ENCODE measurements around the gene PRSS3. TPM values are rescaled to one million over a fixed set of nuclear protein-coding genes. Genes with fewer than 3 reads are reported as not detected.
"Not testable (repeated sequence)": the region's sequence is repeated elsewhere in the genome, so short reads cannot be mapped to it uniquely, and the experiment has no call there.

Gene PRSS3
- total RNA-seq, 2 donors from 2014 or later: not detected

DNA sequence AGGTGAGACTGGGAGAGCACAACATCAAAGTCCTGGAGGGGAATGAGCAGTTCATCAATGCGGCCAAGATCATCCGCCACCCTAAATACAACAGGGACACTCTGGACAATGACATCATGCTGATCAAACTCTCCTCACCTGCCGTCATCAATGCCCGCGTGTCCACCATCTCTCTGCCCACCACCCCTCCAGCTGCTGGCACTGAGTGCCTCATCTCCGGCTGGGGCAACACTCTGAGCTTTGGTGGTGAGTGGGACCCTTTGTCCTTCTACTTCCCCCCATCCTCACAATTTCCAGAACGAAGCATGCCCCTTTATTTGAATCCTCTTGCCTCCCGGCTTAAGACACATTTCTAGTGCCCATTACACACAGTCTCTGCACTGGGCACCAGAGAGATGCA, 2.5 kb downstream of the PRSS3 start:
- Mint-ChIP-seq H3K9me3 (no peaks in the 10 kb centered on the region), H3K4me3 (no peak overlapping the region), H3K4me1 (no peaks in the 10 kb centered on the region), H3K27me3 (peaks cover 25% of the 10 kb centered on the region), H3K36me3 (ENCODE audit: low read depth) (no peaks in the 10 kb centered on the region), H3K27ac (no peak overlapping the region)
- ATAC-seq (replicated peaks): no peak

DNA sequence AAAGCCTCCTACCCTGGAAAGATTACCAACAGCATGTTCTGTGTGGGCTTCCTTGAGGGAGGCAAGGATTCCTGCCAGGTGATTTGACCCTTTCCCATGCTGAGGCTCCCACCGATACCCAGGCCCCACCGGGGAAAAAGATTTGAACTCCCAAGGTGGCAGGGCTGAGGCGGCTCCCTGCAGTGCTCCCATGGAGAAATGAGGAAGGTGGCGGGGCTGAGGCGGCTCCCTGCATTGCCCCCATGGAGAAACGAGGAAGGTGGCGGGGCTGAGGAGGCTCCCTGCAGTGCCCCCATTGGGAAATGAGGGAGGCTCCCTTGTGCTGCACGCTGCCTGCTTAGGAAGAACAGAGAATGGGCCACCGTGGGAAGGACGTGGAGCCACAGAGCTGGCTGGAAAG, 3.2 kb downstream of the PRSS3 start:
- H3K4me1 Mint-ChIP-seq: no peaks in the 10 kb centered on the region
- no peak overlapping the region for H3K27ac Mint-ChIP-seq
- H3K27me3 Mint-ChIP-seq: peaks cover 28% of the 10 kb centered on the region
- no peaks in the 10 kb centered on the region for H3K36me3 Mint-ChIP-seq (ENCODE audit: low read depth)
- no peak for ATAC-seq (replicated peaks)
- H3K9me3 Mint-ChIP-seq: no peaks in the 10 kb centered on the region
- H3K4me3 Mint-ChIP-seq: no peak overlapping the region

DNA sequence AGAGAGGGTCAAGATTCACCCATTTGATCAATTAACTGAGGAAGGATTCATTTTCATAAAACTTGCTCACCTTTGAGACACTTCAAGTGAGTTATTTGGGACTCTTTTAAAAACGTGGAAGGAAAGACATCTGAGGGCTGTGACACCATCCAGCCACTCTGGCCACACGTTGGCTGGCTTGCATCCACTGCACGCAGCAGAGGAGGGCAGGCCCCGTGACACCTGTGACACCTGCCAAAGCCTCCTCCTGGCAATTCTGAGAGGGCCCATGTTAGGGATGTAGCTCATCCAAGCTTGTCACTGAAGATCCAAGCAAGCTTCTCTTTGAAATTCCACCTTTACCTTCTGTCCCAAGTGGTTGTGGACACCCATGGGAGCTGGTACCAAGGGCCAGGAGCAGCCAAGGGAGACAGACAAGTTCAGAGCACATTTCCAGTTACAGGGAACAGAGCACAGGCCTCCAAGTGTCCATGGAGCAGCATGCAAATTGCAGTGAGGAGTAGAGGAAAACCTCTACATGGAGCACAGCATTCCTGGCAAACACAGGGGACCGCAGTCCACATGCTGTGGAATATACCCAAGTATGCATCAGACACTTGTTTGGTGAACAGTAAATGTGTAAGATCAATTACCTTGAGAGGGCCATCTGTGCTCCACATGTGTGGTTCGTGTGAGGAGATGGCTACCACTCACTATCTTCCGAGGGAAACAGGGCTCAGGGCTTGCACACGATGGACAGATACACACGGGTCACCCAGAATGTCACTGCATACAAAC, 4.8 kb downstream of the PRSS3 start:
- Mint-ChIP-seq H3K4me3 (no peak overlapping the region), H3K4me1 (no peaks in the 10 kb centered on the region), H3K36me3 (ENCODE audit: low read depth) (no peaks in the 10 kb centered on the region), H3K9me3 (no peaks in the 10 kb centered on the region), H3K27me3 (peaks cover 22% of the 10 kb centered on the region), H3K27ac (no peak overlapping the region)
- no peak for ATAC-seq (replicated peaks)

DNA sequence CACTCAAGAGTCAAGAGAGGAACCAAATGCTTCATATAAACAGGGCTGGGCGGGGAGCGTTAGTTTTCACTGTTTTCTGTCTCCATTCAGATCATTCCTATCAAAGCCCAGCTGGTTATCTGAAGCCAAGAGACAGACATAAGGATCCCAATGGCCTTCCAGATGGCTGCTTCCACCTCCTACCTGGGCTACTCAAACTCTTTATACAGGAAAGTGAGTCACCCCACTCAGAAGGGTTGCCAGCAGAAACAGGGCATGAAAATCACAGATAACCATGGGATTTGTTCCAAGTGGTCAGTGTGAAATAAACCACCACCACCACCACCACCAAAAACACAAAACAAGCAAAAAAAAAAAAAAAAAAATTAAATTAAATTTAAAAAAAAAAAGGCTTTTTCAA, 5.5 kb downstream of the PRSS3 start:
- ATAC-seq (replicated peaks): no peak
- Mint-ChIP-seq H3K27me3 (peaks cover 22% of the 10 kb centered on the region), H3K4me3 (no peak overlapping the region), H3K27ac (no peak overlapping the region), H3K9me3 (no peaks in the 10 kb centered on the region), H3K36me3 (ENCODE audit: low read depth) (no peaks in the 10 kb centered on the region), H3K4me1 (no peaks in the 10 kb centered on the region)

DNA sequence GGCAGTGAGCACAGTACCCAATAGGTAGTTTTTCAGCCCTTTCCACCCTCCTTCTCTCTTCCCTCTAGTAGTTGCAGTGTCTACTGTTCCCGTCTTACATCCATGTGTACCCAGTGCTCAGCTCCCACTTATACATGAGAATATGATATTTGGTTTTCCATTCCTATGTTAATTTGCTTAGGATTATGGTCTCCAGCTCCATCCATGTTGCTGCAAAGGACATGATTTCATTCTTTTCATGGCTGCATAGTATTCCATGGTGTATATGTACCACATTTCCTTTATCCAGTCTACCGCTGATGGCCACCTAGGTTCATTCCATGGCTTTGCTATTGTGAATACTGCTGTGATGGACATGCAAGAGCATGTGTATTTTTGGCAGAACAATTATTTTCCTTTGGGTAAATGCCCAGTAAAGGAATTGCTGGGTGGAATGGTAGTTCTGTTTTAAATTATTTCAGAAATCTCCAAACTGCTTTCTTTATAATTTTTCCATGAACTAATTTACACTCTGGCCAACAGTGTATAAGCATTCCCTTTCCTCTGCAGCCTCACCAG, 6.7 kb downstream of the PRSS3 start:
- H3K27ac Mint-ChIP-seq; H3K36me3 Mint-ChIP-seq (ENCODE audit: low read depth); H3K4me1 Mint-ChIP-seq; ATAC-seq (replicated peaks); H3K9me3 Mint-ChIP-seq; H3K4me3 Mint-ChIP-seq: not testable (repeated sequence)
- peaks cover 22% of the 10 kb centered on the region for H3K27me3 Mint-ChIP-seq

DNA sequence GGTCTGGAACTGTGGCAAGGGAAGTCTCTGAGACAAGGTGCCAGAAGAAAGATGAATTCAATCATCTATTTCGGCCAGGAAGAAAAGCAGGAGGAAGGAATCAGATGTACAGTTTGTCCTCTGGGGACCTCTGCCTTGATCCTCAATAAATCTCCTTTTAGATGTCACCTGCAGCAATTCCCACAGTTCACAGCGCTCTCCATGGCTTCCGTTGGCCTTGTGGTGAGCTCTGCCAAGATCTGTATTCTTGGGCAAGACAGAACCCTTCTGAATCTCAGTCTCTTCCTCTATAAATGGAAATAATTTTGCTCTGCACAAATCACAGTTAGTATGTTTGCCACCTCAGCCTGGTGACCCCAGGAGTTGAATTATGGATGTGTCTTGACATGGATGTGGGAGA, 8.8 kb downstream of the PRSS3 start:
- H3K4me3 Mint-ChIP-seq; H3K27ac Mint-ChIP-seq; ATAC-seq (replicated peaks); H3K9me3 Mint-ChIP-seq; H3K36me3 Mint-ChIP-seq (ENCODE audit: low read depth); H3K27me3 Mint-ChIP-seq; H3K4me1 Mint-ChIP-seq: not testable (repeated sequence)

DNA sequence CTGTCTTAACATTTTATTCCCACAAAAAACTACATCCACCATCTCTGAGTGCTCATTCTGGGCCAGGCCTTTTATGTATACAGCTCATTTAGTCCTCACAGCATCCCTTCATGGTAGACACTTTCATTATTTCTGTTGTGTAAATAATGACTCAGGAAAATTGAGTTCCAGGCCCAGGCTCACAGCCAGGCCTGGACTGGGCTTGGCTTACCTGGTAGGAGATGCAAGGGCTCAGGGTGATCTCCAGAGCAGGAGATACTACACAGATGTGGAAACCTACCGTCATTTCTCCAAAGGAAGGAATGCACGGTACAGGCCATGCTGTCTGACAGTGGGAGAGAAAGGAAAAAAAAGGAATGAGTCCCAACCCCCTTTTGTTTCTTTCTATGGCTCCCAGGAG, 11.8 kb downstream of the PRSS3 start:
- H3K4me3 Mint-ChIP-seq; H3K27ac Mint-ChIP-seq; H3K27me3 Mint-ChIP-seq; H3K9me3 Mint-ChIP-seq; H3K4me1 Mint-ChIP-seq; ATAC-seq (replicated peaks); H3K36me3 Mint-ChIP-seq (ENCODE audit: low read depth): not testable (repeated sequence)

DNA sequence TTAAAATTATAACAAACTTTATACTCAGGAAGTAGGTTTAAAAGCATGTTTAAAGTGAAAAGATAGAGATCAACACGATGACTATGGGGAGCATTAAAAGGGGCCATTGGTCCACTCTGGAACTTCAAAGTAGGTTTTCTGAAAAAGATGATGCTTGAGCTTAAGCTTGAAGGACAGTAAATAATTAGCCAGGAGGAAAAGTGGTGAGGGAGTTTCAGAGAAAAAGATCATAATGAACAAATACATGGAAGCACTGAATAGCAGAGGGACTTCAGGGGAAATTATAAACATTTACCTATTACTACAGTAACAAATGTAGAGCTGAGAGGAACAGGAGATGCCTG, 13.6 kb downstream of the PRSS3 start:
- not testable (repeated sequence) for H3K27me3 Mint-ChIP-seq; H3K4me1 Mint-ChIP-seq; H3K27ac Mint-ChIP-seq; ATAC-seq (replicated peaks); H3K36me3 Mint-ChIP-seq (ENCODE audit: low read depth); H3K9me3 Mint-ChIP-seq; H3K4me3 Mint-ChIP-seq

DNA sequence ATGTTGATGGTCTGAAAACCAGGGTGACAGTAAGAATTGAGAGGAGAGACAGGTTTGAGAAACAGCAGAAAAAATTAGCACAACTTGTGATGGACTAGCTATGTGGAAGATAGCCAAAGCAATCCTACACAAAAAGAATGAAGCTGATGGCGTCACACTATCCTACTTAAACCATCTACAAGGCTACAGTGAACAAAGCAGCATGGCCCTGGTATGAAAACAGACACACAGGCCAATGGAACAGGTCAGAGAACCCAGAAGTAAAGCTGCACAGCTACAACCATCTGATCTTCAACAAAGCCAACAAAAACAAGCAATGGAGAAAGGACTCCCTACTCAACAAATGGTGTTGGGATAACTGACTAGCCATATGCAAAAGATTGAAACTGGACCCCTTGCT, 14.1 kb downstream of the PRSS3 start:
- Mint-ChIP-seq H3K4me3 (no peak overlapping the region), H3K36me3 (ENCODE audit: low read depth) (no peaks in the 10 kb centered on the region), H3K27me3 (no peaks in the 10 kb centered on the region), H3K4me1 (peaks cover 3% of the 10 kb centered on the region), H3K9me3 (no peaks in the 10 kb centered on the region), H3K27ac (no peak overlapping the region)
- no peak for ATAC-seq (replicated peaks)

DNA sequence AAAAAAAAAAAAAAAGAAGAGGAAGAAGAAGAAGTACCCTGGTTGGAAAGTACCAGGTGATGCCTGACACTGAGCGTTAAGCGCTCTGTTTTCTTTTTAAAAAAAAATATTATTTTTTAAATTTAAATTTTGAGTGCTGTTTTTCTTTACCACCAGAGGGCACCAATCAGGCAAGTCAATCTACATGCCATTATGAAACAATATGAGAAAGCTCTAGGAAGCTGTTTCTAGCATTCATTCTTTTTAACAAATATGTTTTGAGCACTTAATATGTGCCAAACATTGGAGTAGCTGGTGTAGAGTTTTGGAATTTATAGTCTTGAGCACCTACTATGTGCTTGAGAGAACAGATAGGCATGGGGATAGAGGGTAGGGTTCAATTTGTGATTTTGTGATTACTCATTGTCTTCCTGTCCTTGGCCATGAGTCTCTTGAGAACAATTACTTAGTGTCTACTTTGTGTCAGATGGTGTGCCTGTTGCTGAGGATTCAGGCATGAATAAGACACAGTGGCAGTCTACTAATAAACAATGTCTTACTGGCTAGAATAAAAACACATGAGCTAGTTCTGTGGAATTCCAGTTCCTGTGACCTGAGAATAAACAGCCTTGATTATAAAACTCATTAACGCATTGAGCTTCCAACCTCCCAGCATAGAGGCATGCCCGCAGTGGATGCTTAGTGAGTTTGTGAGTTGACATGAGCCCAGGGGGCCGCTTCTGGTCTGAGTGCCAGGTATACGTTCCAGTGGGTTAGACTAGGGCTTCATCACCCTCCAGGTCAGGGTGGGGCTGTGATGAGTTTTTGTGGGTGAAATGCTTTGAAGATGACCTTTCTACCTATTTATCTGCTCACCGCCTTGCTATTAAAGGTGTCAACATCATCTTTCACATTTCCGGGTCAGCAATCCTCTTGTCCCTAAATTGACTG, 18.6 kb downstream of the PRSS3 start:
- ATAC-seq (replicated peaks): peak; percentile 18
- peak overlapping the region; percentile 81 for H3K4me3 Mint-ChIP-seq
- H3K27me3 Mint-ChIP-seq: no peaks in the 10 kb centered on the region
- peak overlapping the region; percentile 96 for H3K27ac Mint-ChIP-seq
- no peaks in the 10 kb centered on the region for H3K9me3 Mint-ChIP-seq
- peaks cover 14% of the 10 kb centered on the region for H3K36me3 Mint-ChIP-seq (ENCODE audit: low read depth)
- peaks cover 8% of the 10 kb centered on the region for H3K4me1 Mint-ChIP-seq

DNA sequence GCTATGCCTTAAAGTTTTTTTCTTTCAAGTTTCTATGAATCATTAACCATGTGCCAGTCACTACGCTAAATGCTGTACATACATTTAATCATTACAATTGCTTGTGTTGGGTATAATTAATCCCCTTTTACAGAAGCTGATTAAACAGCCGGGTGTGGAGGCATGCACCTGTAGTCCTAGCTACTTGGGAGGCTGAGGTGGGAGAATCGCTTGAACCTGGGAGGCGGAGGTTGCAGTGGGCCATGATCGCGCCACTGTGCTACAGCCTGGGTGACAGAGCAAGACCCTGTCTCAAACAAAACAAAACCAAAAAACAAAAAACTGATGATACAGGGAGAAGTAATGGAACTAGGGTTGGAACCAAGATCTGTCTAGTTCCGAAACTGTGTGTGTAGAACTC, 20.4 kb downstream of the PRSS3 start:
- peaks cover 32% of the 10 kb centered on the region for H3K36me3 Mint-ChIP-seq (ENCODE audit: low read depth)
- peak overlapping the region; percentile 81 for H3K4me3 Mint-ChIP-seq
- no peak for ATAC-seq (replicated peaks)
- peak overlapping the region; percentile 96 for H3K27ac Mint-ChIP-seq
- H3K4me1 Mint-ChIP-seq: peaks cover 18% of the 10 kb centered on the region
- H3K9me3 Mint-ChIP-seq: no peaks in the 10 kb centered on the region
- H3K27me3 Mint-ChIP-seq: no peaks in the 10 kb centered on the region

DNA sequence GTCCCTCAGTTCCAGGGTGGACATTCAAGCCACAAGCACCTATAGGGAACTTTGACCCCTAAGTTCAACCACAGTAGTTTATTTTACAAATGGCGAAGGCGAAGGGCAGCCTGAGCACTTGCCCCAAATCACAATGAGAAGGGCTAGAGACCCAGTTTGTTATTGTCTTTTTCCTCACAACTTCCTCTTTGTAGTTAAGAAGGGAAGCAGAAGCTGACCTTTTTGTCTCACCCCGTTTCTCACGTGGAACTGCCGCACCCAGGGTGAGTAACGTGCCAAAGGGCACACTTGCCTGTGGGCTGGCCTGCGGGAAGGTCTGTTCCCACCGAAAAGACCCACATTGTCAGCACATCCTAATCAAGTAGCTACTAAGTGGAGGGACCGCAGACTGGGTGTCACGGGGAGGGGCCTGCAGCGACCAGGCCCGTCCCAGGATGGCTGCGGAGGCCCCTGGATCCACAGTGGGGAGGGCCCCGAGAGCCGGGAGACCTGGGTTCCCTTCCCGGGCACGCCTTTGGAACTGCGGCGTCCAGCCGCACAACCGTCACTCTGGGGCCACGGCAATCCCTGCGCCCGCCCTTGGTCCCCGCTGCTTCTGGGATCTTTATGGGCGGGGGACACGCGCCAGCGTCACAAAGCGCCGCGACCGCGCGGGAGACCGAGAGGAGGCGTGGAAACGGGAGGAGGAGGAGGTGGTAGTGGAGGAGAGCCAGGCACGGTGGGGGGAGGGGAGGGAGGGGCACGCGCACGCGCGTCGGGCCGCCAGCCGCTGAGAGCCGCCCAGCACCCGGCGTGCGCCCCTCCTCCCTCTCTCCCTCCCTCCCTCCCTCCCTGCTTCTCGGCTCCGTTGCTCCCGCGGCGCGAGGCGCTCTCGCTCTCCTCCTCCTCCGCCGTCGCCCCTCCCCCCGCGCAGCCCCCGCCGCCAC, 21.2 kb downstream of the PRSS3 start, which contains the start of gene UBE2R2:
Gene UBE2R2 (plus strand): TSS at position 834 of the 926 bp plus-strand sequence. CDS start 598 bp downstream, outside the sequence.
- peak within 1 kb of the TSS; percentile 97 for H3K27ac Mint-ChIP-seq
- peaks cover 39% of the 10 kb centered on the region for H3K36me3 Mint-ChIP-seq (ENCODE audit: low read depth)
- H3K27me3 Mint-ChIP-seq: no peaks in the 10 kb centered on the region
- peak within 1 kb of the TSS; percentile 99 for H3K4me3 Mint-ChIP-seq
- peak; percentile 82 for ATAC-seq (replicated peaks)
- no peaks in the 10 kb centered on the region for H3K9me3 Mint-ChIP-seq
- H3K4me1 Mint-ChIP-seq: peaks cover 21% of the 10 kb centered on the region

DNA sequence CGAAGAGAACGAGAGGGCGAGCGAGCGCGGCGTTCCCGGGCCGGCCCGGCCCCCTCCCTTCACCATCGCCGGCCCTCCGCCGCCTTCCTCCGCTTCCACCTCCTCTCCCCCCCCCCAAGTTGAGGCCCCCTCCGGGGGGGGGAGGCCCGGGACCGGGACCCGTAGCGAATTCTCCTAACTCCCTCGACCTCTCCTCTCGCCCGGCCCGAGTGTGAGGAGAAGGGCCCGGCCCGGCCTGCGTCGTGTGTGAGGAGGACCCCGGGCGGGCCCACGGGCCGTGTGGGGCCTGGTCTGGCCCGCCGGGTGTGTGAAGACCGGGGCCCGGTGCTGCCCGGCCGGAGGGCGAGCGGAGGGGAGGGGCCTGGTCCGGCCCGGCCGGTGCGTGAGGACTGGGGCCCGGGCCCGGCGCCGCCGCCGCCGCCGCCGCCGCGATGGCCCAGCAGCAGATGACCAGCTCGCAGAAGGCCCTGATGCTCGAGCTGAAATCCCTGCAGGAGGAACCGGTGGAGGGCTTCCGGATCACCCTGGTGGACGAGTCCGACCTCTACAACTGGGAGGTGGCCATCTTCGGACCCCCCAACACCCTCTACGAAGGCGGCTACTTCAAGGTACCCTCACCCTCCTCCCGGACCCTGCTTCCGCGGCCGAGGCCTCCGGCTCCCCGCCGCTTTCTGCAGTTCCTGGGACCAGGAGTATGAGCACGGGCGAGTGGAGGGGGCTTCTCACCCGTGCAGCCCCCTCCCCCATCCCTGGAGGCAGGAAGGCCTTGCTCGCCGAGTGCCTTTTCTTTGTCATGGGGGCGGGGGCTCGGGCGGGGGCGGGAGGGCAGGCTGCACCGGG, 22.2 kb downstream of the PRSS3 start:
- H3K36me3 Mint-ChIP-seq (ENCODE audit: low read depth): peaks cover 39% of the 10 kb centered on the region
- H3K27me3 Mint-ChIP-seq: no peaks in the 10 kb centered on the region
- H3K27ac Mint-ChIP-seq: peak overlapping the region; percentile 97
- peak overlapping the region; percentile 99 for H3K4me3 Mint-ChIP-seq
- peak; percentile 3 for ATAC-seq (replicated peaks)
- H3K9me3 Mint-ChIP-seq: no peaks in the 10 kb centered on the region
- H3K4me1 Mint-ChIP-seq: peaks cover 21% of the 10 kb centered on the region
